Activated T-helper 1 cell treated with anti-CD3 and anti-CD28 coated beads, Interleukin-12 subunit alpha, Interleukin-12 subunit beta, Interleukin-2, Interleukin-4 antibody, amounts not matched to agents 30 ng/mL and 10 ng/mL and 1 ng/mL, durations not matched to agents 14 hours and 24 hours and 36 hours (primary cell): ENCODE measurements around the gene ZER1. TPM values are rescaled to one million over a fixed set of nuclear protein-coding genes. Genes with fewer than 3 reads are reported as not detected.

Source experiments
- DNase-seq: peaks from one replicate; pipeline ENCODE4 v3.0.0; 2021; ENCODE audit warnings: low spot score
- H3K27ac Mint-ChIP-seq: one replicate; pipeline ENCODE4 v1.8.0; 2021; ENCODE audit warnings: mild to moderate bottlenecking, mixed read lengths
- H3K27me3 Mint-ChIP-seq: one replicate; pipeline ENCODE4 v1.8.0; 2022; ENCODE audit warnings: mild to moderate bottlenecking, moderate library complexity, mixed read lengths; ENCODE audit not compliant: insufficient read depth
- H3K36me3 Mint-ChIP-seq: one replicate; pipeline ENCODE4 v1.8.0; 2021; ENCODE audit warnings: low read depth, mixed read lengths
- H3K4me1 Mint-ChIP-seq: one replicate; pipeline ENCODE4 v1.8.0; 2021; ENCODE audit warnings: low read depth, mixed read lengths
- H3K4me3 Mint-ChIP-seq: one replicate; pipeline ENCODE4 v1.8.0; 2021; ENCODE audit warnings: mild to moderate bottlenecking, moderate library complexity, mixed read lengths
- H3K9me3 Mint-ChIP-seq: one replicate; pipeline ENCODE4 v1.8.0; 2021; ENCODE audit warnings: mixed read lengths
- intact Hi-C: fragments of 100-400 bp; cut with micrococcal nuclease; formaldehyde crosslinking; loops from one replicate; pipeline ENCODE4 v1.15.1; 2024
- total RNA-seq: library from RNA; stranded (reverse); gene quantifications from 2 replicates; pipeline ENCODE4 v1.2.3, GENCODE V29; 2022

The ZER1 gene
- total RNA-seq, 1 donor from 2014 or later, result 21.5 TPM

DNA sequence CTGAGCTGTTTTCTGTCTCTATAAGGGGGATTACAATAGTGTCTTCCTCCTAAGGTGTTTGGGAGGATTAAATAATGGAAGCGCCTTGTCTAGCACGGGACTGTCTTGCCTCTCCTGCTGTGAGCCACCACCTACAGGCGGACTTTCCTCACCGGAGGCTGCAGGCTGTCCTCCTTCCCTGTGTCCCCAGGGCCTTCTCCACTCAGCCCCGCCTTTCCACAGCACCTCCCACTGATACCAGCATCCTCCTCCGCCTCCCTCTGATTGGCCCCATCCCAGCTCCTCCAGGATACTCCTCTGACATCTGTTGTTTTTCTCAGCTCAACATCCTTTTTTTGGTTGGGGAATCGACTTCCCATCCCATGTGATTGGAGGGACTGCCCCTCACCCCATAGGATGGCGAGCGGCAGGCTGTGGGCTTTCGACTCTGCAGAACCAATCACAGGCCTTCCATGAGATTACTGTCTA lies 46.9 kb downstream of the ZER1 start:
- no peaks in the 10 kb centered on the region for H3K27me3 Mint-ChIP-seq
- intact Hi-C loops, result loop anchor here (1.0 to 10.0 kb wide), 12 partner anchors 22 to 353 kb away; partner anchors contain the start of genes DOLK, DYNC2I2, ENDOG and KYAT1
- peak overlapping the region; percentile 92 for H3K4me3 Mint-ChIP-seq
- peaks cover 2% of the 10 kb centered on the region for H3K36me3 Mint-ChIP-seq
- peaks cover 42% of the 10 kb centered on the region for H3K4me1 Mint-ChIP-seq
- H3K27ac Mint-ChIP-seq, result peak overlapping the region; percentile 80
- no peaks in the 10 kb centered on the region for H3K9me3 Mint-ChIP-seq
- DNase-seq, result peak; percentile 20

GRCh38 chr9:128723866-128724743 lies 47.6 kb downstream of the ZER1 start, which contains the start of gene ZDHHC12:
ZDHHC12 (minus strand) TSS chr9:128724127; CDS start chr9:128724093, 34 bp downstream.
- Mint-ChIP-seq H3K4me3 (peak within 1 kb of the TSS; percentile 92), H3K4me1 (peaks cover 42% of the 10 kb centered on the region), H3K27ac (peak within 1 kb of the TSS; percentile 93), H3K36me3 (peaks cover 2% of the 10 kb centered on the region), H3K9me3 (no peaks in the 10 kb centered on the region), H3K27me3 (no peaks in the 10 kb centered on the region)
- DNase-seq, result peak; percentile 99
- intact Hi-C loops, result loop anchor here (1.0 to 10.0 kb wide), 12 partner anchors 22 to 353 kb away; partner anchors contain the start of genes DOLK, DYNC2I2, ENDOG and KYAT1

DNA sequence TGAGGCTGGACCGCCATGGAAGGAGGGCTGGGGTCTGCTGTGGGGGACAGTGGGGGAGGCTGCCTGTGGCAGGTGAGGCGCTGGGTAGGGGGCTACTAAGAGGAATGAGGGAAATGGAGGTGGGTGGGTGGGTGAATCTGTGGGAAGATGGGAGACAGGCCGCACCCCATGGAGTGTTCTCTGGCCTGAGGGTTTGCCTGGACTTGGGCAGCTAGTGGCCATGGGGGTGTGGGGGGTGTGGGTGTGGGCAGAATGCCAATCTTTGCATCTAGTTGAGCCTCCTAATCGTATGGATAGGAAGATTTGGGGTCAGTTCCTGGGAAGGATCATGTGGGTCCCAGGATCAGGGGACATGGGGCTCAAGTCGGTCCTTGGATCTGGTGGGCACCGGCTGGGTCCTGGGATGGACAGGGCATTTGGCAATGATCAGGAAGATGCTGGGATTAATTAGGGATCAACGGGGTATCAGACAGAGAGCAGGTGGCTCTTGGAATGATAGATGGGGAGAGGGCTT lies 48.3 kb downstream of the ZER1 start:
- Mint-ChIP-seq H3K4me1 (peaks cover 42% of the 10 kb centered on the region), H3K27me3 (no peaks in the 10 kb centered on the region), H3K36me3 (peaks cover 2% of the 10 kb centered on the region), H3K4me3 (peak overlapping the region; percentile 92), H3K9me3 (no peaks in the 10 kb centered on the region), H3K27ac (peak overlapping the region; percentile 93)
- DNase-seq, result no peak
- intact Hi-C loops, result loop anchor here (10.0 kb wide), 1 partner anchor 221 kb away; the partner anchor contains the start of genes DOLK and NUP188

DNA sequence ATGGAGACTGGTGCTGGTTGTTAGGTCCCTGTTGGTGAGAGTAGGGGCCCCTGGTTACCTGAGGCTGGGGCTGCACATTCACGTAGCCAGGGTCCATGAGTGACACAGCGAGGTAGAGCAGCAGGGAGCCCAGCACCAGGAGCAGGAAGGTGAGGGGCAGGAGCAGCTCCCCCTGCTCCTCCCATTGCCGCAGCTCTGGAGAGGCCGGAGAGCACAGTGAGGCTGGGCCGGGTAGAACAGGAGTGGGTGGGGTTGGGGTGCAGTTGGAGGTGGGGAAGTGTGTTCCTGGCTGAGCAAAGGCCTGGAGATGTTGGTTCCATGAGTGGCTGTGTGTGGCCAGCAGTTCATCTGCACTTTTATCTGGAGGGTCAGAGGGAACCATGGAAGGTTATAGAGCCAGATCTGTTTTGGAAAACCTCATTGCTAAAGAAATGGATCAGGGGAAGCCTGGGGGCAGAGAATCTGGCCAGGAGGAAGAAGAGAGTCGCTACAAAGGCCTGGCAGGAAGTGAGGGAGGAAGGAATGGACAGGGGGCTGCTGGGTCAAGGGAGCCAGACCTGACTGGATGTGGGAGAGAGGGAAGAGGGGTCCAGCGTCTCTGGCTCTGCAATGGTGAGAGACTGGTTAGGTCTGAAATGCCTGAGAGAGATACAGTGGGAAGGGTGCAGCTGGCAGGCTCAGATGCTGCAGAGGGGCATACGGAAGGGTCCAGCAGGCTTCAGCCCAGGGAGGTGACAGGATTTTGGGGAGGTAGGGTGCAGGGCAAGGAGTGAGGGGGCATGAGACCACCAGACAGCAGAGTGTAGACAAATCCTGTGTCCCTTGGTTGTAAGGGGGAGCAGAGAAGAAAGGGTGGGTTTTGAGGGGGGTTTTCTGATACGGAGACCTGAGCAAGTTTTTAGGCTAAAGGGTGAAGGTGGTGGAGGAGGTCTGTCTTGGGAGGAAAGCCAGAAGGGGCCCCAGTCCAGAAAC lies 49.1 kb downstream of the ZER1 start:
- peaks cover 2% of the 10 kb centered on the region for H3K36me3 Mint-ChIP-seq
- no peaks in the 10 kb centered on the region for H3K27me3 Mint-ChIP-seq
- peak overlapping the region; percentile 79 for H3K27ac Mint-ChIP-seq
- peak overlapping the region; percentile 92 for H3K4me3 Mint-ChIP-seq
- peaks cover 40% of the 10 kb centered on the region for H3K4me1 Mint-ChIP-seq
- DNase-seq, result no peak
- H3K9me3 Mint-ChIP-seq, result no peaks in the 10 kb centered on the region
- intact Hi-C loops, result loop anchor here (10.0 kb wide), 1 partner anchor 222 kb away; the partner anchor contains the start of genes DOLK and NUP188

DNA sequence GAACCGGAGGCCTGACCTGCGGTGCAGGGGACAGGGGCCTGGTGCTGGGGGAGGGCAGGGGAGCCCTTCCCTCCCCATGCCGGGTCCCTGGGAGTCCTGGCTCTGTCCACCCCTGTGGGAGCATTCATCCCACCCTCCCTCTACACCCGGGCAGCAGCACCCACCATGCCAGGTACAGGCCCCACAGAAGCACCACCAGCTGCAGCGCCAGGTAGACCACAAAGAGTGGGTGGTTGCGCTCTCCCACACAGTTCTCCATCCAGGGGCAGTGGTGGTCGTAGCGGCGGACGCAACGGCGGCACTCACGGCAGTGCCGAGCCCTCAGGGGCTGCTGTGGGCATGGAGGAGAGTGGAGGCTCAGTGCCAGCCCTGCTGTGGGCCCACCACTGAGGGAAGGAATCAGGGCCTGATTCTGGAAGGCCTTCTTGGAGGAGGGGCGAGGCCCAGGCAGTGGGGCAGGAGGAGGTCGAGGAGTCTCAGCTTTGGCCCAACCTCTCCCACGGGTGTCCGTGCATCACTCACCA lies 50.2 kb downstream of the ZER1 start:
- Mint-ChIP-seq H3K4me3 (peak overlapping the region; percentile 92), H3K9me3 (no peaks in the 10 kb centered on the region), H3K27me3 (no peaks in the 10 kb centered on the region), H3K4me1 (peaks cover 36% of the 10 kb centered on the region), H3K36me3 (peaks cover 2% of the 10 kb centered on the region), H3K27ac (no peak overlapping the region)
- DNase-seq, result no peak
- intact Hi-C loops, result loop anchor here (10.0 kb wide), 1 partner anchor 223 kb away; the partner anchor contains the start of genes DOLK and NUP188

GRCh38 chr9:128720841-128721486 lies 50.8 kb downstream of the ZER1 start:
- H3K4me1 Mint-ChIP-seq, result peaks cover 33% of the 10 kb centered on the region
- peaks cover 2% of the 10 kb centered on the region for H3K36me3 Mint-ChIP-seq
- intact Hi-C loops, result loop anchor here (10.0 kb wide), 1 partner anchor 224 kb away; the partner anchor contains the start of genes DOLK and NUP188
- no peak overlapping the region for H3K27ac Mint-ChIP-seq
- no peaks in the 10 kb centered on the region for H3K9me3 Mint-ChIP-seq
- H3K4me3 Mint-ChIP-seq, result peak overlapping the region; percentile 54
- no peaks in the 10 kb centered on the region for H3K27me3 Mint-ChIP-seq
- DNase-seq, result no peak

- no peak overlapping the region for H3K4me3 Mint-ChIP-seq
- H3K27ac Mint-ChIP-seq, result no peak overlapping the region
- H3K27me3 Mint-ChIP-seq, result no peaks in the 10 kb centered on the region
- H3K9me3 Mint-ChIP-seq, result no peaks in the 10 kb centered on the region
- intact Hi-C loops, result loop anchor here (10.0 kb wide), 1 partner anchor 225 kb away; the partner anchor contains the start of genes DOLK and NUP188
- H3K36me3 Mint-ChIP-seq, result peaks cover 2% of the 10 kb centered on the region
- peaks cover 25% of the 10 kb centered on the region for H3K4me1 Mint-ChIP-seq
- no peak for DNase-seq
Observed at GRCh38 chr9:128719919-128720605, 51.7 kb downstream of the ZER1 start.

- Mint-ChIP-seq H3K9me3 (no peaks in the 10 kb centered on the region), H3K4me3 (no peak overlapping the region), H3K36me3 (peaks cover 2% of the 10 kb centered on the region), H3K27me3 (no peaks in the 10 kb centered on the region), H3K4me1 (peaks cover 14% of the 10 kb centered on the region), H3K27ac (no peak overlapping the region)
- intact Hi-C loops, result no loop called here
- no peak for DNase-seq
Observed at GRCh38 chr9:128718475-128718874, 53.3 kb downstream of the ZER1 start.

- H3K27ac Mint-ChIP-seq, result no peak overlapping the region
- intact Hi-C loops, result no loop called here
- H3K36me3 Mint-ChIP-seq, result peaks cover 2% of the 10 kb centered on the region
- no peaks in the 10 kb centered on the region for H3K9me3 Mint-ChIP-seq
- no peak for DNase-seq
- no peaks in the 10 kb centered on the region for H3K27me3 Mint-ChIP-seq
- H3K4me1 Mint-ChIP-seq, result peaks cover 10% of the 10 kb centered on the region
- H3K4me3 Mint-ChIP-seq, result no peak overlapping the region
Observed at GRCh38 chr9:128718047-128718446, 53.7 kb downstream of the ZER1 start.

GRCh38 chr9:128716581-128717254 lies 55.0 kb downstream of the ZER1 start:
- Mint-ChIP-seq H3K4me1 (no peaks in the 10 kb centered on the region), H3K4me3 (no peak overlapping the region), H3K9me3 (no peaks in the 10 kb centered on the region), H3K36me3 (peaks cover 2% of the 10 kb centered on the region), H3K27me3 (no peaks in the 10 kb centered on the region), H3K27ac (no peak overlapping the region)
- intact Hi-C loops, result no loop called here
- no peak for DNase-seq

DNA sequence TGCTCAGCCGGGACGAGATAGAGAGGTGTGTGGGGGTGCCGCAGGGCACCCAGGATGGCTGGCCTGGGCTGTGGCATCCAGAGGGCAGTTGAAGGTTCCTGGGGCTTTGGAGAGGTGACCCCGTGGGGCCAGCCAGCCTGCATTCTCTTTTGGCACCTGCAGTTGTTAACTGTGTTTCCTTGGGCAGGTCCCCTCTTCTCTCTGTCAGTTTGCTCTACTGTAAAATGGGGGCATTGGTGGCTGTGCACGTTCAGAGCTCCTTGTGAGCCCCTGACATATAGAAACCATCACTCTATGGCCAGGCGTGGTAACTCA lies 56.3 kb downstream of the ZER1 start:
- no peaks in the 10 kb centered on the region for H3K4me1 Mint-ChIP-seq
- no peak overlapping the region for H3K4me3 Mint-ChIP-seq
- intact Hi-C loops, result no loop called here
- H3K9me3 Mint-ChIP-seq, result no peaks in the 10 kb centered on the region
- no peak for DNase-seq
- no peaks in the 10 kb centered on the region for H3K27me3 Mint-ChIP-seq
- no peak overlapping the region for H3K27ac Mint-ChIP-seq
- H3K36me3 Mint-ChIP-seq, result no peaks in the 10 kb centered on the region
